Transverse colon (tissue), 3 donors: ENCODE measurements around the gene OR2A25.

ENCODE experiments used
- CTCF ChIP-seq, 5 experiments: fragments of 200-600 bp in 3 of 5; fragments of 450-650 bp in 2 of 5; sonication (generic) in 3 of 5; IDR thresholded peaks; 1 replicate in 2 of 5; 2 replicates in 3 of 5; pipeline ENCODE4 v1.5.1; 2016 to 2017; ENCODE audit warnings: antibody characterized with exemption in 5 of 5, inconsistent platforms in 3 of 5, mild to moderate bottlenecking in 2 of 5, moderate library complexity in 1 of 5
- POLR2A ChIP-seq: fragments of 450-650 bp; IDR thresholded peaks from one replicate; pipeline ENCODE4 v1.6.1; 2016; ENCODE audit warnings: antibody characterized with exemption, mild to moderate bottlenecking, moderate library complexity

DNA sequence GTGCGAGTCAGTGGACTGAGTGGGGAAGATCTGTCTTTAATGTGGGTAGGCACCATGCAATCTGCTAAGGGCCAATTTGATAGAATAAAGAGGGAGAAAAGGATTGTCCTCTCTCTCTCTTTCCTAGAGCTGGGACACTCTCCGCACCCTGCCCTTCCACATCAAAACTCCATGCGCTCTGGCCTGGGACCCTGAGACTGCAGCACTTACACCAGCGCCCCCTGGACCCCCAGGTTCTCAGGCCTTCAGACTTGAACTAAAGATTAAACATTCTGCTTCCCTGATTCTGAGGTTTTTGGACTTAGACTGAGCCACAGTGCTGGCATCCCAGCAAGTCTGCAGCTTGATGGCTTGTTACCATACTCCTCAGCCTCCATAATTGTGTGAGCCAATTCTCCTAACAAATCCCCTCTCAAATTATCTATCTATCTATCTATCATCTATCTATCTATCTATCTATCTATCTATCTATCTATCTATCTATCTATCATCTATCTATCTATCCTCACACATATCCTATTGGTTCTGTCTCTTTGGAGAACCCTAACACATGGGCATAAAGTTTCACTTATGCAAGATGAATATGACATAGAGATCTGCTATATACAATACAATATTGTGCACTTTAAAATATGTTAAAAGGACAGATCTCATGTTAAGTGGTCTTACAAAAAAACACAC is 43.3 kb upstream of the OR2A25 start:
- TF ChIP-seq CTCF (IDR thresholded peaks at IDR 0.05) = no peak
- TF ChIP-seq POLR2A = no peak
